ENCODE measurements around the gene PTPRE.
A peak's percentile ranks its signal among the peaks of the same experiment; 100 is the strongest.

Gene PTPRE

DNA sequence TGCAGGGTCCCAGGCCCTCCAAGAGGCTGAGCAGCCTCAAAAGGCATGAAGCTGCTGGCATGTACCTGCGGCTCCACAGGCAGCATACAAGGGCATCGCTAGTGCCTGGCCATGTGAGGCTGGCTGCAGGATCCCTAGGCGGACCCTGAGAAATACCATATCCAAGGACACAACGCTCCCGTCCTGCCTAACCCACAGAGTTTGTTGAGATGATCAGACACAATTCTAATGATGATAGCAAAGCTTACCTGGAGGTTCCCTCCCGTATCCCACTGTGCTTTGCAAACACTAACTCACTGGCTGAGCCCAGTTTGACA lies 31.5 kb upstream of the PTPRE start:
- H3K9me3 Mint-ChIP-seq: no peaks in the 10 kb centered on the region
- H3K4me1 Mint-ChIP-seq (ENCODE audit: low read depth): peaks cover 23% of the 10 kb centered on the region
- no peaks in the 10 kb centered on the region for H3K36me3 Mint-ChIP-seq (ENCODE audit: low read depth)
- no peaks in the 10 kb centered on the region for H3K27me3 Mint-ChIP-seq (ENCODE audit: low read depth)
- no peak for DNase-seq (ENCODE audit: low spot score)
- H3K27ac Mint-ChIP-seq: no peak overlapping the region
- no peak overlapping the region for H3K4me3 Mint-ChIP-seq

DNA sequence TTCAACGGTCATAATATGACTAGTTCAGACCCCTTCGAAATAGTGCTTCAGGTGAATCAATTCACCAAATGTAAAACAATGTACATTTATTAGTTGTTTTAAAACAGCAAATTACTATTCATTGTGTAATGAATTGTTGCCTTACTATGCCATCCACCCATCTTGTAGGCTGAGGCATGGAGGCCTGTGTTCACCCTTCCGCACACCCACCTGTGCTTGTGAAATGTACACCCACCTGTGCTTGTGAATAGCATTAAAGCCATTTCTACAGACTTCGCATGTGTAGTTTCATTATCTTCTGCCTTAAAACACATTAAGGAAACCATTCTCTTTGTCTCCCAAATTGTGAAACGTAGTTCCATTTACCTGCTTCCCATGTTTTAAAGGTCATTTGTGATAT lies 31.0 kb upstream of the PTPRE start:
- H3K4me1 Mint-ChIP-seq (ENCODE audit: low read depth): peaks cover 28% of the 10 kb centered on the region
- no peaks in the 10 kb centered on the region for H3K36me3 Mint-ChIP-seq (ENCODE audit: low read depth)
- DNase-seq (ENCODE audit: low spot score): no peak
- no peak overlapping the region for H3K27ac Mint-ChIP-seq
- H3K4me3 Mint-ChIP-seq: no peak overlapping the region
- no peaks in the 10 kb centered on the region for H3K9me3 Mint-ChIP-seq
- no peaks in the 10 kb centered on the region for H3K27me3 Mint-ChIP-seq (ENCODE audit: low read depth)

DNA sequence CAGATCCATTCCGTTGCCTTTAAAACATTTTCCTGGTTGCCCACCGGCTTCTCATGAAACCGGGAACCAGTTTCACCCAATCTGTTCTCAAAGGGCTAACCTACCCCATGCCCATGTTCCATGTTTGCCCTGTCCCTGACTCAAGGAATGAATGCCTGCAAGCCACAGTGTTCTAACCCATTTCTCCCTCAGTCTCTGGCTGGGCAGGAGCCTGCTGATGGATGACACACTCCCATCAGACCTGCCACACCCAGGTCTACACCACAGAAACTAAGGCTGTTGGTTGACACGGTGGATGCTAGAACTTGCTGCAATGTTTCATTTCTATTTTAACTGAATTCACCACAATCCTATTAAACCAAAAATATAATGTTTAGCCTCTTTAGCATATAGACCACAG lies 29.8 kb upstream of the PTPRE start:
- no peak overlapping the region for H3K27ac Mint-ChIP-seq
- DNase-seq (ENCODE audit: low spot score): no peak
- H3K4me3 Mint-ChIP-seq: no peak overlapping the region
- H3K27me3 Mint-ChIP-seq (ENCODE audit: low read depth): no peaks in the 10 kb centered on the region
- peaks cover 30% of the 10 kb centered on the region for H3K4me1 Mint-ChIP-seq (ENCODE audit: low read depth)
- H3K36me3 Mint-ChIP-seq (ENCODE audit: low read depth): no peaks in the 10 kb centered on the region
- H3K9me3 Mint-ChIP-seq: no peaks in the 10 kb centered on the region

DNA sequence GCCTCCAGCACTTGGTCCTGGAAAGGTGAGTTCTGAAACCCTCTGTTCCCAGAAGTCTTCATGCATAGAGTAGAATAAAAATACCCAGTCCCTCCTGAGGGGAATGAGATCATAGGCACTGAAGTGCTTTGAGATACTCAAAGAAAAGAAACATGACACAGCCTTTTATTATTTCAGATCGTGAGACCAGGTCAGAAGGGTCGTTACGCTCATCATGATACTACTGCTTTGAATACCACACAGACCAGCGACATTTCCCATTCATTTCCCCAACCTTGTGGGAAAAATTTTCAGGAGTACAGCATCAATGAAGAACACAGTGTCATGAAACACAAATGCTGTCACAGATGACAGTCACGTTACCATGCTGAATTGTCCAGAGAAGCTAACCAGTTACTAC lies 29.2 kb upstream of the PTPRE start:
- H3K9me3 Mint-ChIP-seq: no peaks in the 10 kb centered on the region
- no peak for DNase-seq (ENCODE audit: low spot score)
- H3K4me1 Mint-ChIP-seq (ENCODE audit: low read depth): peaks cover 30% of the 10 kb centered on the region
- H3K27ac Mint-ChIP-seq: peak overlapping the region; percentile 8
- H3K36me3 Mint-ChIP-seq (ENCODE audit: low read depth): no peaks in the 10 kb centered on the region
- no peaks in the 10 kb centered on the region for H3K27me3 Mint-ChIP-seq (ENCODE audit: low read depth)
- no peak overlapping the region for H3K4me3 Mint-ChIP-seq

DNA sequence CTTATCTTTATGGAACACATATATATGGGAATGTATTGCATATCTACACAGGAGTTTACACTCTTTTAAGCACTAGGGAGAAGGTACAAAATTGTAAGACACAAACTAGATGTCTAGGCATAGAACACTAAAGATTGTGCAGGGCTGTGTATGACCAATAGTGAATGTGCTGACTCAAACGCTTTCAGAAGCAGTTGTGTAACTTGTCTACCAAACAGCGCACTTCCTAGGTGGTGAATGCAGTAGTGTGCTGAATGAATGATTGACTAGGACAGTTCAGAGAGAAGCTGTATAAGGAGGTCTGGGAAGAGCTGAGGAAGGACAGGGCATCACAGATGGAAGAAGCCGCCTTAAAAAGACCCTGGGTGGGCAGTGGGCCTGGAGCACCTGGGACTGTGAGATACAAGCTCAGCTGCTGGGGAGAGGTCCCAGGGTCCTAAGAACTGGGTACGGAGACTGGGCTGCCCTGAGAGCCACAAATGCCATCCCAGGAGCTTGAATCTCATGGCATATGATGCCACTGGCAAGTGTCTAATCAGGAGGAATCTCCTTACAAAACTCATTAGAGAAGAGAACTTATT lies 28.3 kb upstream of the PTPRE start:
- Mint-ChIP-seq H3K36me3 (ENCODE audit: low read depth) (no peaks in the 10 kb centered on the region), H3K27ac (no peak overlapping the region), H3K27me3 (ENCODE audit: low read depth) (no peaks in the 10 kb centered on the region), H3K4me1 (ENCODE audit: low read depth) (peaks cover 30% of the 10 kb centered on the region), H3K9me3 (no peaks in the 10 kb centered on the region), H3K4me3 (no peak overlapping the region)
- DNase-seq (ENCODE audit: low spot score): no peak

DNA sequence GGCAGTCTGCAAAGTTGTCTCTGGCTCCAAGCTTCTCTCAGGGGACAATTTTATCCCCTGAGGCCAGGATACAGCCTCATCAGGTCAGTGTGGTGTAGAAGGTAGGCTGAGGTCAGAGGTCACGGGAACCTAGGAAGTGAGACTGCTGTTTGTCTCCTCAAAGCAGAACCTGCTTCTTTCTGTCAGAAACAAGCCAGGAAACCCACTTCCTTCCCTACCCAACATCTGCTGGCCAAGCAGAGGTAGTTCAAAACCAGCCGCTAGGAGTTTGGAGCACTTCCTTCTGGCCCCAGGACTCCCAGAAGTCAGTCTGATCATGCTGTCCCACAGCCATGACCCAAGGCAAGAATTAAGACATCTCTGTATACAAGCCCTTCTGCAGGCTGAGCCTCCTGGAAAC lies 26.3 kb upstream of the PTPRE start:
- Mint-ChIP-seq H3K36me3 (ENCODE audit: low read depth) (no peaks in the 10 kb centered on the region), H3K4me3 (no peak overlapping the region), H3K9me3 (no peaks in the 10 kb centered on the region), H3K4me1 (ENCODE audit: low read depth) (peaks cover 30% of the 10 kb centered on the region), H3K27ac (peak overlapping the region; percentile 56), H3K27me3 (ENCODE audit: low read depth) (no peaks in the 10 kb centered on the region)
- no peak for DNase-seq (ENCODE audit: low spot score)

DNA sequence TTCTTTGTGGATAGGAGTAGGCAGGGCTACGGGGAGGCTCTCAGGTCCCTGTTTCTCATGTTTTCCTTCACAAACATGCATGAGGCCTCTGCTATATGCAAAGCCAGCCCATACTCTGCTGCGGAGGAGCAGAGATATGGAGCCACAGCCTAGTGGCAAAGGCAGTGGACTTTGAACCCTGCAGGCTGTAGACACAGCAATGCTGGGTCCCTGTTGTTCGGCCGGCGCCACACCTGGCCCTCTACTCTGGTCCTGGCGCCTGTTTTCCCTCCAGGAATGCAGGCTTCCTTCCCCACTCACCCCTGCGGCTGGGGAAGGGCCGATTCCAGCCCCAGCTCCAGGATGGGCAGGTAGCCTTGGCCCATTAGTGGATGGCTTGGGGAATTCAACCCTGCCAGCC lies 25.6 kb upstream of the PTPRE start:
- H3K27me3 Mint-ChIP-seq (ENCODE audit: low read depth): no peaks in the 10 kb centered on the region
- no peaks in the 10 kb centered on the region for H3K36me3 Mint-ChIP-seq (ENCODE audit: low read depth)
- no peak overlapping the region for H3K27ac Mint-ChIP-seq
- peaks cover 30% of the 10 kb centered on the region for H3K4me1 Mint-ChIP-seq (ENCODE audit: low read depth)
- H3K9me3 Mint-ChIP-seq: no peaks in the 10 kb centered on the region
- DNase-seq (ENCODE audit: low spot score): no peak
- H3K4me3 Mint-ChIP-seq: no peak overlapping the region

DNA sequence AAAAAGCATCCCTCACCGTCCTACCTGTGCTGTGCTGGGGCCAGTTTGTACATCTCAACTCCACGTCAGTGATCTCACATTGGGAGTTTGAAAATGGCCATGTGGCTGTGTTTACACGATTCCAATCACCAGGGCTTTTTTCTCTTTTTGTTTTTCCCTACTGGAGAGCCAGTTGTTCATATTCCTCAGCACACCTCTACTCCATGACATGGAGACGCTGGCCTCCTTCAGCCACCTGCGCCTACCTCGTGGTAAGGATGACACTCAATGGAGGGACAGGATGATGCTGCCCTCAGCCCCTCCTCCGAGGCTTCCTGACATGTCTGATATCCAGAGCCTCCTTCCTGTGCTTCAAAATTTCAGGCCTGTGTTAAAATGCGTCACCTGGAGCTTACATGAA lies 24.5 kb upstream of the PTPRE start:
- DNase-seq (ENCODE audit: low spot score): no peak
- Mint-ChIP-seq H3K4me1 (ENCODE audit: low read depth) (peaks cover 23% of the 10 kb centered on the region), H3K27ac (no peak overlapping the region), H3K27me3 (ENCODE audit: low read depth) (no peaks in the 10 kb centered on the region), H3K9me3 (no peaks in the 10 kb centered on the region), H3K36me3 (ENCODE audit: low read depth) (no peaks in the 10 kb centered on the region), H3K4me3 (no peak overlapping the region)

DNA sequence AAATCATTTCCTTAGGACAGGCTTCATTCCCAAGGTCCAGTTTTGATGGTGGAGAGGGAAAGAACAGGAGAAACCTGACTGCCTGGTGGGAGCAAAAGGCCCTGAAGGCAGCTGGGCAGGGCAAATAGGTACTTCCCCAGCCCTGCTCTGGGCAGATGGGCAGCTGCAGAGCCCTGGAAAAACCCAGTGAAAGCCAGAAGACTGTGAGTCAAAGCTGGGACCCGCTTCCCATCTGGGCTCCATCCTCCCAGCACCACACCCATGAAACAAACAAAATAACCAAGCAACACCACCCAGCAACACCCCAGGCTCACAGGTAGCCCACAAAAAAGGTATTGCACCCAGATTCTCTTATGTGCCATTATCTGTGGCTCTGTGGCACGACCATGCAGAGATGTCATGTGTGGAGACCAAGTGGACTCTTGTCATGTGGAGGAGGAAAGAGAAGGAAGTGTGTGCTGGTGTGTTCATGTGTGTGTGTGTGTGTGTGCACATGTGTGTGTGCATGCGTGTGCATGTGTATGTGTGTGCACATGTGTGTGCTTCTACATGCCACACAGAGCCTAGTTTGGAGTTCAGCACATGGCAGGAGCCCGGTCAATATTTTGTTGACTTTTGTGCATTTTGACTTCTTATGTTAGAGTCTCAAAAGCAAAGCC lies 24.0 kb upstream of the PTPRE start:
- DNase-seq (ENCODE audit: low spot score): no peak
- Mint-ChIP-seq H3K36me3 (ENCODE audit: low read depth) (no peaks in the 10 kb centered on the region), H3K27me3 (ENCODE audit: low read depth) (no peaks in the 10 kb centered on the region), H3K27ac (no peak overlapping the region), H3K4me3 (no peak overlapping the region), H3K9me3 (no peaks in the 10 kb centered on the region), H3K4me1 (ENCODE audit: low read depth) (peaks cover 19% of the 10 kb centered on the region)

DNA sequence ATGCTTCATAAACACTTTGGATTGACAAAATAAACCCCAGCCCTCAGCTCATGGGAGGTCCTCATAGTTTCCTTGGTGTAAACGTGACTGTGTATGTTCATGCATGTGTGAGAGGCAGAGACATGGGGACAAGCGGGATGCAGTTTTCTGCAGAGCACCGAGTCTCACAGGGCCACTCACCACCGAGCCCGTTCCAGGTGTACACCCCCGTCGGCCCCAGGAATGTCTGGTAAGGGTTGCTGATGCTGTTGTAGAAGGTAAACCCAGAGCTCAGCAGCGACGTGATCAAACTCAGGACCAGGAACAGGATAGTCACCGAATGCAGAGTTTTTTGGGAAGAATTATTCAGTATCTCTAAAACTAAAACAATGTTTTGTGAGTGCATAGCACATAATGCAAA lies 23.4 kb upstream of the PTPRE start:
- Mint-ChIP-seq H3K36me3 (ENCODE audit: low read depth) (no peaks in the 10 kb centered on the region), H3K27ac (no peak overlapping the region), H3K27me3 (ENCODE audit: low read depth) (no peaks in the 10 kb centered on the region), H3K4me3 (no peak overlapping the region), H3K4me1 (ENCODE audit: low read depth) (peaks cover 15% of the 10 kb centered on the region), H3K9me3 (no peaks in the 10 kb centered on the region)
- DNase-seq (ENCODE audit: low spot score): no peak

DNA sequence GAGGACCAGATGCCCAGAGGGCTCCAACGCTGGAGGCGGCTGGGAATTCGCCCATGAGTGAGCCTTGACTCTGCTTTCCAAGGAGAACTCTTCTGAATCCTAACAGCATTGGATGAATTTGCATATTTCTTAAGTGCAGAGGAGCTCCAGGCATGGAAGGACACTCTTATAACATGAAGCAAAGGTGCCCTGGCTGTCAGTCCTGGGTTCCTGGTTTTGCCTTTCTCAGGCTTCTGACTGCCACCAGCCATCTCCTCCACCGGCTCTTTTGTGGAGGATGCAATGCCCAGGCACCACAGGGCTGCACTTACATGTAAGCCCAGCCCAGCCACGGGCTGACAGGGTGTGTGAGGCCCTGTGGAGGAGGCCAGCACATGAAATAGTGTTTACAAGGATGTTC lies 22.4 kb upstream of the PTPRE start:
- Mint-ChIP-seq H3K36me3 (ENCODE audit: low read depth) (no peaks in the 10 kb centered on the region), H3K27me3 (ENCODE audit: low read depth) (no peaks in the 10 kb centered on the region), H3K4me1 (ENCODE audit: low read depth) (peaks cover 10% of the 10 kb centered on the region), H3K4me3 (no peak overlapping the region), H3K9me3 (no peaks in the 10 kb centered on the region), H3K27ac (no peak overlapping the region)
- no peak for DNase-seq (ENCODE audit: low spot score)

DNA sequence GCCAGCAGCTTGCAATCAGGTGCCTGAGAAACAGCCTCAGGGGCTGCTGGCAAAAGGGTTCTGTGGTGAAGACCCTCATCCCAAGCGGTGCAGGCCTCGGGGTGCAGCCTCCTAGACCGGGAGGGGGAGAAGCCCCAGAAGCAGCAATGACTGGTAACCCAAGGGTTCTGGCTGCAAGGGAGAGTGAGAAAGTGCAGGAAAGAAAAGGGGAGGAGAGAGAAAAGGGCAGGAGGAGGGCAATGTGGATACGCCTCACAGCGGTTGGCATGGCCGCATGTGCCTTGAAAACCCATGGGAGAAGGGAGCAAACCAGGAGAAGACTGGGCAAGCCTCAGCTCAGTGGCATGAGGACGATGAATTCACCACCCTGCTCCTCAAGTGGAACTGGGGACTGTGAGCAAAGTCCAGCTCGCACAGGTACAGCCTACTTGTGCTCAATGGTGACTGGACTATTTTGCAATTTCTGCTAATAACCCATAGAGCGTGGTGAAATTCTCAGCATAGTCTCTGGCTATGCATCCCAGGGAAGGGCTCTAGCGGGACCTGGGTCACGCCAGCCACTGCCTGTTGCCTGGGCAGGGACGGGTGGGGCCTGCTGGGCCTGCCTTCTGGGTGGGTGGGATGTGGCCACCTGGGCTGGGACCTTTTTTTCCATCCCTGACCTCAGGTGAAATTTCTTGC lies 20.4 kb upstream of the PTPRE start:
- Mint-ChIP-seq H3K4me3 (no peak overlapping the region), H3K36me3 (ENCODE audit: low read depth) (no peaks in the 10 kb centered on the region), H3K9me3 (no peaks in the 10 kb centered on the region), H3K4me1 (ENCODE audit: low read depth) (no peaks in the 10 kb centered on the region), H3K27me3 (ENCODE audit: low read depth) (peaks cover under 1% of the 10 kb centered on the region), H3K27ac (no peak overlapping the region)
- no peak for DNase-seq (ENCODE audit: low spot score)

DNA sequence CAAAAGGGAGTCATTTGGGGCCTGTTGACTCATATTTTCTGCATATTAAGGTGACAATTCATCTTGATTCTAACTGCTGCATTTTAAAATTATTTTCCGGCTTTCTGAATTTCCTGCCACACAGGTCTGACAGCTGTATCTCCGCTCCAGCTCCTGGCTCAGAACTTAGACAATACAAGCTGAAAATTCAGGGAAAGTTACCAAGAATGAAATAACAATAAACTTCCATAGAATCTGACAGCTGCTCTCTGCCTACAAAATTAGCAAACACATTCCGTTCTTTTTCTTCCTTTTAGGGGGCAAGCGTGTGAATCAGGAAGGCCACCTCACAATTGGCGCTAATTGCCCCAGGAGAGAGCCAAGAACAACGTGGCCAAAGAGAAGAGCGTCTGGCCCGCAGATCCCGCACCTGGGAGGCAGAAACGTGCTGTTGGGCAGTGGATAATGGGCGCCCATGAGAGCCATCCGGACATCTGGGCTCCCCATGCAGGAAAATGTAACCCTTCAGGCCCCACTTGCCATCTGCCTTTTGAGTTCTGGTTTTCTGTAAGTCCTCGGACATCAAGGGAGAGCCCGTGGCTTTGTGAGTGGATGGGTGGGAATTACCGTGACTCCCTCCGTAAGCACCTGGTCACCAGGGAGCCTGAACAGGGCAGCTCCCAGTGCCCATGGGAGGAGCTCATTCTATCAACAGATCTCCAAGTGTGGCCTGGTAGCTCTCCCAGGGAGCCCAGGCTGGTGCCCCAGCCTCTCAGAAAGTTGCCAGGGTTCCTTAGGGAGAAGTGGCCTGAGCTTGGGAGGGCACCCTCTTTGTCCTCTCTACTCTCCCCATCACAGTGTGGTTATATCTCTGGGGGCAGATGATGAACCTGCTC lies 19.1 kb upstream of the PTPRE start:
- no peaks in the 10 kb centered on the region for H3K4me1 Mint-ChIP-seq (ENCODE audit: low read depth)
- H3K27me3 Mint-ChIP-seq (ENCODE audit: low read depth): peaks cover 7% of the 10 kb centered on the region
- no peak overlapping the region for H3K4me3 Mint-ChIP-seq
- no peaks in the 10 kb centered on the region for H3K9me3 Mint-ChIP-seq
- no peaks in the 10 kb centered on the region for H3K36me3 Mint-ChIP-seq (ENCODE audit: low read depth)
- no peak for DNase-seq (ENCODE audit: low spot score)
- no peak overlapping the region for H3K27ac Mint-ChIP-seq

Data from T-helper 2 cell treated with Interferon-gamma antibody and Interleukin-4, amounts not matched to agents 5 μg/mL and 100 μg/mL, for 36 hours (primary cell).